H1 (cell line): ENCODE data around the gene WFDC11. TPM values are rescaled to one million over a fixed set of nuclear protein-coding genes. Genes with fewer than 3 reads are reported as not detected.

ENCODE experiments used
- CTBP2 ChIP-seq: IDR thresholded peaks from 2 replicates; pipeline ENCODE4 v1.7.0; 2011; ENCODE audit warnings: borderline replicate concordance, mild to moderate bottlenecking, moderate library complexity, mixed read lengths, low read length; ENCODE audit not compliant: insufficient read depth, insufficient read length
- EZH2 ChIP-seq: fragments of 200-600 bp; sonication (generic); IDR thresholded peaks from 2 replicates; pipeline ENCODE4 v1.7.1; 2012; ENCODE audit warnings: low read depth, mild to moderate bottlenecking, moderate library complexity, low read length, inconsistent platforms; ENCODE audit not compliant: severe bottlenecking
- POLR2A ChIP-seq, 2 experiments: IDR thresholded peaks; 1 replicate in 1 of 2; 2 replicates in 1 of 2; pipeline ENCODE4 v1.6.1; 2011; ENCODE audit warnings: low read depth in 2 of 2, low read length in 2 of 2, mild to moderate bottlenecking in 2 of 2; ENCODE audit errors: control extremely low read depth in 1 of 2
- RNF2 ChIP-seq: fragments of 200-900, 300-1000 bp; sonication (generic); IDR thresholded peaks from 2 replicates; pipeline ENCODE4 v1.7.1; 2016; ENCODE audit warnings: borderline replicate concordance, low read depth, mild to moderate bottlenecking, antibody characterized with exemption, low read length; ENCODE audit not compliant: poor library complexity, severe bottlenecking; ENCODE audit errors: missing control alignments
- SIN3A ChIP-seq, 2 experiments: IDR thresholded peaks in 1 of 2; conservative IDR thresholded peaks in 1 of 2; 2 replicates each; pipeline ENCODE4 v1.6.1; 2011 to 2012; ENCODE audit warnings: low read length in 2 of 2, improper control_type of control experiment in 1 of 2, low read depth in 1 of 2, mild to moderate bottlenecking in 1 of 2
- SIRT6 ChIP-seq: IDR thresholded peaks from one replicate; pipeline ENCODE4 v1.7.1; 2012; ENCODE audit warnings: low read length, inconsistent platforms
- TAF1 ChIP-seq: IDR thresholded peaks from 2 replicates; pipeline ENCODE4 v1.6.1; 2011; ENCODE audit warnings: mild to moderate bottlenecking, low read depth, low read length
- polyA plus RNA-seq, 7 experiments: library from polyadenylated mRNA; depleted of rRNA in 3 of 7; stranded (reverse) in 5 of 7; unstranded in 2 of 7; fragments of >200 nt in 5 of 7; fragments of 200-250 nt in 2 of 7; gene quantifications; 1 replicate in 5 of 7; 2 replicates in 1 of 7; 4 replicates in 1 of 7; pipeline versions ENCODE4 v1.2.1 to v1.2.3, GENCODE V29; 2011 to 2013; ENCODE audit warnings: missing spikeins in 2 of 7, mixed read lengths in 2 of 7
- total RNA-seq: library from RNA; stranded (reverse); fragmentation: NEBNext Ultra II Directional; extraction: Animal tissue kit (Norgen Biotek cat#: 25700); gene quantifications from 2 replicates; pipeline ENCODE4 v1.2.1, GENCODE V29; 2021
- TF ChIP-seq, protein P1 (sequence below): fragments of 300-600 bp; sonication (generic); IDR thresholded peaks from 2 replicates; pipeline ENCODE4 v1.7.1; 2012; ENCODE audit warnings: low read length, moderate library complexity, mild to moderate bottlenecking, inconsistent platforms; ENCODE audit not compliant: insufficient replicate concordance
- TF ChIP-seq, protein P2 (sequence below): IDR thresholded peaks from 2 replicates; pipeline ENCODE4 v1.6.1; 2012; ENCODE audit warnings: low read length, inconsistent platforms

Gene WFDC11
- total and polyA plus RNA-seq, 2 of the 8 experiments (the other 6 are each of a cell fraction or from before 2014, with no cell fraction given): not detected

DNA sequence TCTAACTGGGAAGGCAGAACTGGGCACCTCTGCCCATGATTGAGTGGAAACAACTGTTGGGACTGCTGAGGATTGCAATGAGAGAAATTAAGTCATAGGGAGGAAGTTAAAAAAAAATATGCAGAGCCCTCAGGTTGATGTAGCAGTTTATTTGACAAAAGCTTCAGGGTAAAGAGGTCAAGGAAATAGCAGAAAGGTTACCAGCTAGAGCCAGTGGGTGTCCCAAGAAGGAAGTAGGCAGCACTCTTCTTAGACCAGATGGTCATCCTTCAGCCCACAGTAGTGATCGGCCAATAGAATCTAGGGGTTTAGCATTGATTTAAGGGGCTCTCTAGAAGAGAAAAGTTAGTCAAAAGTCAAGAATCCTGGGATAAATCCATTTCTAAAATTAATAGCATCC is 62.2 kb downstream of the WFDC11 start (continued):
- TF ChIP-seq, protein P1, sequence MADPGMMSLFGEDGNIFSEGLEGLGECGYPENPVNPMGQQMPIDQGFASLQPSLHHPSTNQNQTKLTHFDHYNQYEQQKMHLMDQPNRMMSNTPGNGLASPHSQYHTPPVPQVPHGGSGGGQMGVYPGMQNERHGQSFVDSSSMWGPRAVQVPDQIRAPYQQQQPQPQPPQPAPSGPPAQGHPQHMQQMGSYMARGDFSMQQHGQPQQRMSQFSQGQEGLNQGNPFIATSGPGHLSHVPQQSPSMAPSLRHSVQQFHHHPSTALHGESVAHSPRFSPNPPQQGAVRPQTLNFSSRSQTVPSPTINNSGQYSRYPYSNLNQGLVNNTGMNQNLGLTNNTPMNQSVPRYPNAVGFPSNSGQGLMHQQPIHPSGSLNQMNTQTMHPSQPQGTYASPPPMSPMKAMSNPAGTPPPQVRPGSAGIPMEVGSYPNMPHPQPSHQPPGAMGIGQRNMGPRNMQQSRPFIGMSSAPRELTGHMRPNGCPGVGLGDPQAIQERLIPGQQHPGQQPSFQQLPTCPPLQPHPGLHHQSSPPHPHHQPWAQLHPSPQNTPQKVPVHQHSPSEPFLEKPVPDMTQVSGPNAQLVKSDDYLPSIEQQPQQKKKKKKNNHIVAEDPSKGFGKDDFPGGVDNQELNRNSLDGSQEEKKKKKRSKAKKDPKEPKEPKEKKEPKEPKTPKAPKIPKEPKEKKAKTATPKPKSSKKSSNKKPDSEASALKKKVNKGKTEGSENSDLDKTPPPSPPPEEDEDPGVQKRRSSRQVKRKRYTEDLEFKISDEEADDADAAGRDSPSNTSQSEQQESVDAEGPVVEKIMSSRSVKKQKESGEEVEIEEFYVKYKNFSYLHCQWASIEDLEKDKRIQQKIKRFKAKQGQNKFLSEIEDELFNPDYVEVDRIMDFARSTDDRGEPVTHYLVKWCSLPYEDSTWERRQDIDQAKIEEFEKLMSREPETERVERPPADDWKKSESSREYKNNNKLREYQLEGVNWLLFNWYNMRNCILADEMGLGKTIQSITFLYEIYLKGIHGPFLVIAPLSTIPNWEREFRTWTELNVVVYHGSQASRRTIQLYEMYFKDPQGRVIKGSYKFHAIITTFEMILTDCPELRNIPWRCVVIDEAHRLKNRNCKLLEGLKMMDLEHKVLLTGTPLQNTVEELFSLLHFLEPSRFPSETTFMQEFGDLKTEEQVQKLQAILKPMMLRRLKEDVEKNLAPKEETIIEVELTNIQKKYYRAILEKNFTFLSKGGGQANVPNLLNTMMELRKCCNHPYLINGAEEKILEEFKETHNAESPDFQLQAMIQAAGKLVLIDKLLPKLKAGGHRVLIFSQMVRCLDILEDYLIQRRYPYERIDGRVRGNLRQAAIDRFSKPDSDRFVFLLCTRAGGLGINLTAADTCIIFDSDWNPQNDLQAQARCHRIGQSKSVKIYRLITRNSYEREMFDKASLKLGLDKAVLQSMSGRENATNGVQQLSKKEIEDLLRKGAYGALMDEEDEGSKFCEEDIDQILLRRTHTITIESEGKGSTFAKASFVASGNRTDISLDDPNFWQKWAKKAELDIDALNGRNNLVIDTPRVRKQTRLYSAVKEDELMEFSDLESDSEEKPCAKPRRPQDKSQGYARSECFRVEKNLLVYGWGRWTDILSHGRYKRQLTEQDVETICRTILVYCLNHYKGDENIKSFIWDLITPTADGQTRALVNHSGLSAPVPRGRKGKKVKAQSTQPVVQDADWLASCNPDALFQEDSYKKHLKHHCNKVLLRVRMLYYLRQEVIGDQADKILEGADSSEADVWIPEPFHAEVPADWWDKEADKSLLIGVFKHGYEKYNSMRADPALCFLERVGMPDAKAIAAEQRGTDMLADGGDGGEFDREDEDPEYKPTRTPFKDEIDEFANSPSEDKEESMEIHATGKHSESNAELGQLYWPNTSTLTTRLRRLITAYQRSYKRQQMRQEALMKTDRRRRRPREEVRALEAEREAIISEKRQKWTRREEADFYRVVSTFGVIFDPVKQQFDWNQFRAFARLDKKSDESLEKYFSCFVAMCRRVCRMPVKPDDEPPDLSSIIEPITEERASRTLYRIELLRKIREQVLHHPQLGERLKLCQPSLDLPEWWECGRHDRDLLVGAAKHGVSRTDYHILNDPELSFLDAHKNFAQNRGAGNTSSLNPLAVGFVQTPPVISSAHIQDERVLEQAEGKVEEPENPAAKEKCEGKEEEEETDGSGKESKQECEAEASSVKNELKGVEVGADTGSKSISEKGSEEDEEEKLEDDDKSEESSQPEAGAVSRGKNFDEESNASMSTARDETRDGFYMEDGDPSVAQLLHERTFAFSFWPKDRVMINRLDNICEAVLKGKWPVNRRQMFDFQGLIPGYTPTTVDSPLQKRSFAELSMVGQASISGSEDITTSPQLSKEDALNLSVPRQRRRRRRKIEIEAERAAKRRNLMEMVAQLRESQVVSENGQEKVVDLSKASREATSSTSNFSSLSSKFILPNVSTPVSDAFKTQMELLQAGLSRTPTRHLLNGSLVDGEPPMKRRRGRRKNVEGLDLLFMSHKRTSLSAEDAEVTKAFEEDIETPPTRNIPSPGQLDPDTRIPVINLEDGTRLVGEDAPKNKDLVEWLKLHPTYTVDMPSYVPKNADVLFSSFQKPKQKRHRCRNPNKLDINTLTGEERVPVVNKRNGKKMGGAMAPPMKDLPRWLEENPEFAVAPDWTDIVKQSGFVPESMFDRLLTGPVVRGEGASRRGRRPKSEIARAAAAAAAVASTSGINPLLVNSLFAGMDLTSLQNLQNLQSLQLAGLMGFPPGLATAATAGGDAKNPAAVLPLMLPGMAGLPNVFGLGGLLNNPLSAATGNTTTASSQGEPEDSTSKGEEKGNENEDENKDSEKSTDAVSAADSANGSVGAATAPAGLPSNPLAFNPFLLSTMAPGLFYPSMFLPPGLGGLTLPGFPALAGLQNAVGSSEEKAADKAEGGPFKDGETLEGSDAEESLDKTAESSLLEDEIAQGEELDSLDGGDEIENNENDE: no peak
- TF ChIP-seq EZH2 (no peak), POLR2A (IDR thresholded peaks at IDR 0.05; ENCODE audit: control extremely low read depth in 1 of 2, low read depth in 2 of 2, low read length in 2 of 2) (no peak), SIN3A (conservative IDR thresholded peaks at IDR 0.05 in 1 of 2, IDR thresholded peaks at IDR 0.05 in 1 of 2; ENCODE audit: low read depth in 1 of 2, low read length in 2 of 2) (no peak), SIRT6 (no peak), RNF2 (no peak), CTBP2 (no peak), TAF1 (no peak)
- TF ChIP-seq, protein P2, sequence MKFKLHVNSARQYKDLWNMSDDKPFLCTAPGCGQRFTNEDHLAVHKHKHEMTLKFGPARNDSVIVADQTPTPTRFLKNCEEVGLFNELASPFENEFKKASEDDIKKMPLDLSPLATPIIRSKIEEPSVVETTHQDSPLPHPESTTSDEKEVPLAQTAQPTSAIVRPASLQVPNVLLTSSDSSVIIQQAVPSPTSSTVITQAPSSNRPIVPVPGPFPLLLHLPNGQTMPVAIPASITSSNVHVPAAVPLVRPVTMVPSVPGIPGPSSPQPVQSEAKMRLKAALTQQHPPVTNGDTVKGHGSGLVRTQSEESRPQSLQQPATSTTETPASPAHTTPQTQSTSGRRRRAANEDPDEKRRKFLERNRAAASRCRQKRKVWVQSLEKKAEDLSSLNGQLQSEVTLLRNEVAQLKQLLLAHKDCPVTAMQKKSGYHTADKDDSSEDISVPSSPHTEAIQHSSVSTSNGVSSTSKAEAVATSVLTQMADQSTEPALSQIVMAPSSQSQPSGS: no peak
